Heart left ventricle (tissue), 13 donors: ENCODE measurements around the gene TFB1M.

Source experiments
- POLR2A ChIP-seq, 2 donors: fragments of 450-650 bp; IDR thresholded peaks; one replicate each; pipeline ENCODE4 v1.6.1; 2017; ENCODE audit warnings: antibody characterized with exemption in 2 of 2, mild to moderate bottlenecking in 2 of 2, moderate library complexity in 2 of 2
- TF ChIP-seq, protein P1 (sequence below), 12 donors: fragments of 200-600 bp; sonication (generic) in 4 of 12; IDR thresholded peaks; one replicate each; pipeline versions ENCODE4 v1.5.0 to v1.8.0; 2018 to 2022; ENCODE audit warnings: antibody characterized with exemption in 12 of 12, mild to moderate bottlenecking in 5 of 12
- donor health status: ischemic (EF 13 %, LVEDD 7.1; RV severe dilation, severe dysfunction).
- donor health status: DM: no; HTN: yes; CAD: no.
- donor health status: DM: no; HTN: no; CAD: no.
- donor health status: ischemic (EF 25% LVEDD 6.9; RV normal size, moderate dysfunction).
- donor health status: ischemic (EF 25% LVEDD 5.7; RV mildly dilated, moderate dysfunction).
- donor health status: ischemic (EF 35%, LVEDD 5.7; RV mildly dilated, moderate dysfunction).
- donor health status: nonischemic (EF 11% LVEDD 7.7; RV severe dilation, severe dysfunction).
- donor health status: DM: yes; HTN: yes; CAD: no.
- donor health status: PGD.
- donor health status: ischemic (EF 29% LVEDD 5.4; RV normal size, mild dysfunction).
- donor health status: nonischemic (EF 23%, LVEDD 6.1; RV moderate dilation, normal function).

GRCh38 chr6:155349129-155349528 lies 34.8 kb upstream of the TFB1M start:
- TF ChIP-seq, protein P1, sequence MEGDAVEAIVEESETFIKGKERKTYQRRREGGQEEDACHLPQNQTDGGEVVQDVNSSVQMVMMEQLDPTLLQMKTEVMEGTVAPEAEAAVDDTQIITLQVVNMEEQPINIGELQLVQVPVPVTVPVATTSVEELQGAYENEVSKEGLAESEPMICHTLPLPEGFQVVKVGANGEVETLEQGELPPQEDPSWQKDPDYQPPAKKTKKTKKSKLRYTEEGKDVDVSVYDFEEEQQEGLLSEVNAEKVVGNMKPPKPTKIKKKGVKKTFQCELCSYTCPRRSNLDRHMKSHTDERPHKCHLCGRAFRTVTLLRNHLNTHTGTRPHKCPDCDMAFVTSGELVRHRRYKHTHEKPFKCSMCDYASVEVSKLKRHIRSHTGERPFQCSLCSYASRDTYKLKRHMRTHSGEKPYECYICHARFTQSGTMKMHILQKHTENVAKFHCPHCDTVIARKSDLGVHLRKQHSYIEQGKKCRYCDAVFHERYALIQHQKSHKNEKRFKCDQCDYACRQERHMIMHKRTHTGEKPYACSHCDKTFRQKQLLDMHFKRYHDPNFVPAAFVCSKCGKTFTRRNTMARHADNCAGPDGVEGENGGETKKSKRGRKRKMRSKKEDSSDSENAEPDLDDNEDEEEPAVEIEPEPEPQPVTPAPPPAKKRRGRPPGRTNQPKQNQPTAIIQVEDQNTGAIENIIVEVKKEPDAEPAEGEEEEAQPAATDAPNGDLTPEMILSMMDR (IDR thresholded peaks at IDR 0.05), result no peak
- TF ChIP-seq POLR2A (IDR thresholded peaks at IDR 0.05), result no peak
